DMS153 (cell line): ENCODE data around the gene RNF7.
A peak's percentile ranks its signal among the peaks of the same experiment; 100 is the strongest.
"Not testable (repeated sequence)": the region's sequence is repeated elsewhere in the genome, so short reads cannot be mapped to it uniquely, and the experiment has no call there.

Experiments used
- DNase-seq: peaks from one replicate; lab custom pipeline; 2025; lab: John Stamatoyannopoulos, UW

The RNF7 gene

DNA sequence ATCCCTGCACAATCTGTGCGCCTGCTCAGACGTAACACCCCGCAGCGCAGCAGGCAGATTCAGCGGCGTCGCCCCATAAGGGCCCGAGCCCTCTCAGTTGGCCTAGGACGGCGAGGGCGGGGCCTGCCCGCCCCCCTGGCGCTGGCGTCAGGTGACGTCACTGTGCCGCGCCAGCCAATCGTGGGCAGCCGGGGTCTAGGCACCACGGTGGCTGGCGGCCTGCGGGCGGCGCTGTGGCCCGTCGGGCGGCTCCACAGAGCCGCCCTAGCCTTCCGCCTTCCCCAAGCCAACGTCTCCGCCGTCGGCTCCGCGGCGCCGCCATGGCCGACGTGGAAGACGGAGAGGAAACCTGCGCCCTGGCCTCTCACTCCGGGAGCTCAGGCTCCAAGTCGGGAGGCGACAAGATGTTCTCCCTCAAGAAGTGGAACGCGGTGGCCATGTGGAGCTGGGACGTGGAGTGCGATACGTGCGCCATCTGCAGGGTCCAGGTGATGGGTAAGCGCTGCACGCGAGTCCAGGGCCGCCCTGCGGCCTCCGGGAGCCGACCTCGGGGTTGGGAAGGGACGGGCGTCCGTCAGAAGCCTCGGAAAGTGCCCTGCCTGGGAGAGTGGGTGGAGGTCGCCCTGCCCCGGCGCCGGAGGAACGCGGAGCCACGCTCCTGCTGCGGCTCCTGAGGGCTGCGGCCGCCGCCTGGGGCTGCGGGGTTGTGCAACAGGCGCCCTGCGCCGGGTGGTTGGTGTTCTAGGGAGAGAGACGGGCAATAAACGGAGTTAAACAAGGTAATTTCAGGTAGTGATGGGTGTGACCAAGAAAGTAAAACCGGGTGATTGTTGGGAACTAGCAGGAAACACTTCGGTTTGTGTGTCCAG lies at the start of gene RNF7:
RNF7 (plus strand) TSS at position 277 of the 869 bp plus-strand sequence; CDS start at position 321, 44 bp downstream.
- DNase-seq: peak; percentile 94

DNA sequence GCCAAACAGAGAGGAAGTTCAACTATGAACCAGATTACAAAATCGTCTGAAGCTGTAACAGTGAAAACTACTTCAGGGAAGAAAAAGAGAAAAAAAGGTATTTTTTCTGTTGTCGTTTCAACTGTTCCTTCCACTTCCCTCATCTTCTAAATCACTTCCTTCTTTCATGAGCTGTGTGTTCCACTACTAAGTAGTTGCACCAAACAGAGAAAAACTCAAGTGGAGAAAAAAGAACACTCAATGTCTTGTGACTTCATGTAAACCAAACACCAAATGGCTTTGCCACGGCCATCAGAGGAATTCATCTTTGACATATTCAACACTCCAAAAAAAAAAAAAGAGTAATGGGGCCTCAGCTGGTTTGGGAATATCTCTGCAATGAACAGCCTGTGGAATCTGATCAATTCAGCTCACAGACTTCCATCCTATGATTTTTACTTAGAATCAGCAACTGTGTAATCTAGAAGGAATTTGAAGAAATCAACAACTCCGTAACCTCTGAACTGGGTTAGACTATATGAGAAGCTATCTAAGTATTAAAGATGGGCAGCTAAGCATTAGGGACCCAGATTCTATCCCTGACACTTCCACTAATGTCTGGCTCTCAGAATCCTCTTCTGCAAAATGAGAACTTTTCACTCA lies 47.5 kb upstream of the RNF7 start:
- DNase-seq: no peak

DNA sequence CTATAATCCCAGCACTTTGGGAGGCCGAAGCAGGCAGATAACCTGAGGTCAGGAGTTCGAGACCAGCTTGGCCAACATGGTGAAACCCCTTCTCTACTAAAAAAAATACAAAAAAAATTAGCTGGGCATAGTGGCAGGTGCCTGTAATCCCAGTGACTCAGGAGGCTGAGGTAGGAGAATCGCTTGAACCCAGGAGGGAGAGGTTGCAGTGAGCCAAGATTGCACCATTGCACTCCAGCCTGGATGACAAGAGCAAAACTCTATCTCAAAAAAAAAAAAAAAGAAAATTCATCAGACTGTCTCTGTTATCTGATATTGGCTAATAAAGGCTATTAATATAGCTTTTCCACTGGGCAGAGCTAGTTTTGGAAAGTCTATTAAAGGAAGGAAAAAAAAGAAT lies 46.6 kb upstream of the RNF7 start:
- DNase-seq: not testable (repeated sequence)

DNA sequence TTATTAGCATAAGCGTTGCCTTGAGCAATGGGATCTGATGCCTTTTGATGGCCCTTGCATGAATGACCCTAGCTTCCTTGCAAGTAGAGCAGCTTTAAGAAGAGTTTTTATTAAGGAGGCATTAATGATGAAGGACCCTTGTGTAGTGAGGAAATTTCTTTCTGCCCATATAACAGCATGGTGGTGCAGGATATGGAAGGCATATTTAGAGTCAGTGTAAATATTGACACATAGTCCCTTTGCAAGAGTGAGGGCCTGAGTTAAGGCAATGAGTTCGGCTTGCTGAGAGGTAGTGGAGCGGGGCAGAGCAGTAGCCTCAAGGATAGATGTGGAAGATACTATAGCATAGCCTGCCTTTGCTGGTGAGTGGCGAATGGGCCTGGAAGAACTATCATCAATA lies 45.1 kb upstream of the RNF7 start:
- not testable (repeated sequence) for DNase-seq

DNA sequence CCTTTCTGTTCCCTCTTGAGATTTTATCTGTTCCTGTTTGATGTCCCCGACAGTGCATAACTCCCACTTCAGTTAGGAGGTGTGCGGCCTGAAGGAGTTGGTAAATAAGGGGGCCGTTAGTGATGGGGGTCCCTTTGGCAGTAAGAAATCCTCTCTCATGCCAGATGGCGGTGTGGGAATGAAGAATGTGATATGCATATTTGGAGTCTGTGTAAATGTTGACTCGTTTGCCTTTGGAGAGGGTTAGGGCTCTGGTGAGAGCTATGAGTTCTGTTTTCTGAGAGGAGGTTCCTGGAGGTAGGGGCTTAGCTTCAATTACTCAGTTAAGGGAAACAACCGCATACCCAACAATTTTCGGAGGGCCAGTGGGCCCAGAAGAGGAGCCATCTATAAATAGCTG lies 38.8 kb upstream of the RNF7 start:
- no peak for DNase-seq

DNA sequence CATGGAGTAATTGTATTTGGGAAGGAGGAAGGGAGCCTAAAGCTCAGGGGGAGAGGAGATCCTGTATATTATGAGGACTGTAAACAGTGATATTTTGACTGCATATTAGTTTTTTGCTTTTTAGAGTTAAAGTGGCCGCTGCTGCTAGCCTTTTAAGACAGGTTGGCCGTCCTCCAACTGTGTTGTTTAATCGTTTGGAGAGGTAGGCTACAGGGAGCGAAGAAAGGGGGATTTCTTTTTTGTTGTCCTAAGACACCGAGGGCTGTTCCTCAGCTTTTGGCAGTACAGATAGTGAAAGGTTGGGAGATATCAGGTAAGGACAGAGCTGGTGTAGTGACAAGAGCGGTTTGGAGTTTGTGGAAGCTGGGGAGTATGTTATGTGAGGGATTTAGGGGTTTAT lies 38.2 kb upstream of the RNF7 start:
- no peak for DNase-seq

DNA sequence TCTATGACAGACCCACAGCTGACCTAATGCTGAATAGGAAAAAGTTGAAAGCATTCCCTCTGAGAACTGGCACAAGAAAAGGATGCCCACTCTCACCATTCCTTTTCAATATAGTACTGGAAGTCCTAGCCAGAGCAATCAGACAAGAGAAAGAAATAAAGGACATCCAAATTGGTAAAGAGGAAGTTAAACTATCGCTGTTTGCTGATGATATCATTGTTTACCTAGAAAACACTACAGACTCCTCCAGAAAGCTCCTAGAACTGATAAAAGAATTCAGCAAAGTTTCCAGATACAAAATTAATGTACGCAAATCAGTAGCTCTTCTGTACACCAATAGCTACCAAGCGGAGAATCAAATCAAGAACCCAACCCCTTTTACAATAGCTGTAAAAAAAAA lies 34.7 kb upstream of the RNF7 start:
- not testable (repeated sequence) for DNase-seq

DNA sequence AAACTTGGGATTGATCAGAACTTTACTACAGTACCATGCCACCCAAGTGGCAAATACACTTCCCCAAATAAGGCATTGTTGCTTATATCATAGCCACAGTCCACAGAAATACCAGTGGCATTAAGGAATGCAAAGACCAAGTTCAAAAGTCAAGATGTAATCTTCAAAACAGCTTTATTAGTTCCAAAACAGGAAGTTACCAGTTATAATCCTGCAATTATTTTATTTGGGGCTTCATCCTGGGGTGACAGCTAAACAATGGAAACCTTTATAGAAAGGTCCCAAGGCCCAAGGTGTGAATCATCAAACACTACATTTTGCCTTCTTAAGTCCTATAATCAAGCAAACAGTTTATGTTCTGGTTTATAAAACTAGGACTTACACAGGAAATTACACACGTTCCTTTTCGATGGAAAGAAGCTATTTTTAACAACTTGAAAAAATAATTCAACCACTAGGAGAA lies 30.3 kb upstream of the RNF7 start:
- no peak for DNase-seq

DNA sequence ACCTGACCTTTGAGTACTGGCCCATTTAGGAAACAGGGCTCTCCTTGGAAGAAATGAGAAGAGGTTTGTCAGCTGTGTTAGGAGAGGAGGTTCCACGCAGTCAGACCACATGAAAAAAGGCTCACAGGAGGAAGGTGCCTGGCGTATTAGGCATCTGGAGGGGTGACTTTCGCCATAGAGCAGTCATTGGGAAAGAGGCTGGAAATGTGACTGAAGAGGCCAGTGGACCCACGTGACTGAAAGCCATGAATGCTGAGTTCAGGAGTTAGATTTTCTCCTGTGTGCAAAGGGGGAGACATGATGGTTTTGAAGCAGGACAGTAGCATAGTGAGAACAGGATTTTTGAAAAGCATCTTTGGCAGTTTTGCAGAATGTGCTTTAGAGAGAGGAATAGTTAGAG lies 29.7 kb upstream of the RNF7 start:
- DNase-seq: no peak

DNA sequence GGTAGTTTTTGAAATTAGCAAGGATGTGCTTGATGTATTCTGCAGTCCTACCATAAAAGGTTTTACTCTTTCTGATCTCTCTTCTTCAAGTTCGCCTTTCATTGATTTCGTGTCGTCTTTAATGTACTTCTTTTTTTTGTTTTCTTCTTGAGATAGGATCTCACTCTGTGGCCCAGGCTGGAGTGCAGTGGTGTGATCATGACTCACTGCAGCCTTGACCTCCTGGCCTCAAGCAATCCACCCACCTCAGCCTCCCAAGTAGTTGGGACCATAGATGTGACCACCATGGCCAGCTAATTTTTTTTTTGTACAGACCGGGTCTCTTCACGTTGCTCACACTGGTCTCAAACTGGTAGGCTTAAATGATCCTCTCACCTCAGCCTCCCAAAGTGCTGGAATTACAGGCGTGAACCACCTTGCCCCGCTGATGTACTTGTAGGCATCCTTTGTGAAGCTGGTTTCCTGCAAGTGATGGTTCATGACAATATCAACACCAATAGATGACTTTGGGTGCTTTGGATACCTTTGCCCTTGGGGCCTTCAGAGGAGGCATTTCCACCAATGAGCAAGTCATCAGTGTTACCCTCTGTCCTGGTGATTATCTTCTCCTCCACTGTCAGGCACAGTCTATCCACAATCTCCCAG lies 28.9 kb upstream of the RNF7 start:
- DNase-seq: no peak

DNA sequence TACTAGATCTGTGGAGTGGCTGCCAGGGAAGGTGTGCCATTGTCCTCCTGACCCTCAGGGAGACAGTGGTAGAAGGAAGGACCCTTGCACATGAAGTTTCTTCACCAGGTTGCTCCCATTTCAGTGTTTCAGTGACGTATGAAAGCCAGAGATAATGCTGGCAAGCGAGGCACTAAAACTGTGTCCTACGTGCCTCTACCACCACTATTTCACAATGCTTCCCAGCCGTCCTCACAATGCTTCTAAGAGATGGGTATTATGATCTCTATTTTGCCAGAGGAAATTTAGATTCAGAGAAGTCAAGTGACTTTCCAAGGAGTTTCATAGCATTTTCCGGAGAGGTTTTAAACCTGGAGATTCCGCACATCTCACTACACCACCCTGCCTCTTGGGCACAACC lies 28.0 kb upstream of the RNF7 start:
- no peak for DNase-seq

DNA sequence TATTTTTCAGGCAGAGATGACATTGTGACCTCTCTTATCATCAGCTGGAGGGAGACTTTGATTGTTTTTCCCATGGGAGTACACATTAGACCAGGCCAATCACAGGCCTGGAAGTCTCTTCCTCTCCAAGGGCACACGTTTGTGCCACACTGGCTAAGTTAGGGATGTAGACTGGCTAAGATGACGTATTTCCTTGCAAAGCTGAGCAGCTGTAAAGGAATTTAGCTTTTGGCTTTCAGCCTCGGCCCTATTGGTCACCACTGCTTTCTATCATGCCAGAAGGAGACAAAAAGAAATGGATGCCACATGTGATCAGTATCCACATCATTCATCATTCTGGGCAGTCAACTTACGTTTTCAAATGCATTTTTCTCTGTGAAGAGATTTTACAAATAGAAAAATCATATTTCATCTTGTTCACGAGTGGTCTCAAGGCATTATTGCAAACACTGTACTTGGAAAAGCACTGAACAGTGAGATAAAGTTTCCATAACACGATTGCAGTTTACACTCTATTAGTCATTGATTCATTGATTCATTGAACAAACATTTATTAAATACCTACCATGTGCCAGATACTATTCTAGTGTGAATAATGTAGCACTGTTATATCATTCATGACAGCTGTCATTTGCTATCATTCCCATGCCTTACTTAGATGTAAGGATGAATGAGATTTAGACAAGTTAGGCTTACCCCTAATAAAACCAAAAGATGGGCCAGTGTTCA lies 27.0 kb upstream of the RNF7 start:
- no peak for DNase-seq

DNA sequence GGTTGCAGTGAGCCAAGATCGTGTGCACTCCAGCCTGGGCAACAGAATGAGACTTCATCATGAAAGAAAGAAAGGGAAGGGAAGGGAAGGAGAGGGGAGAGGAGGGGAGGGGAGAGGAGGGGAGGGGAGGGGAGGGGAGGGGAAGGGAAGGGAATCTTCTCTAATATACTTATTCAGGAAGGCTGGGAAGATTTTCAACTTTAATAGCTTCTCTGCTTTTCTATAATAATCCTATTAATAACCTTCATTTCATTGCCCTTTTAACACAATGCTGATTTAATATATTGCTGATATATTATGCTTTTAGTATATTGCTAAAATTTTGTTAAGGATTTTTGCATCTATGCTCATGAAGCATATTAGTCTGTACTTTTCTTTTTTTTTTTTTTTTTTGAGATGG lies 23.4 kb upstream of the RNF7 start:
- no peak for DNase-seq

DNA sequence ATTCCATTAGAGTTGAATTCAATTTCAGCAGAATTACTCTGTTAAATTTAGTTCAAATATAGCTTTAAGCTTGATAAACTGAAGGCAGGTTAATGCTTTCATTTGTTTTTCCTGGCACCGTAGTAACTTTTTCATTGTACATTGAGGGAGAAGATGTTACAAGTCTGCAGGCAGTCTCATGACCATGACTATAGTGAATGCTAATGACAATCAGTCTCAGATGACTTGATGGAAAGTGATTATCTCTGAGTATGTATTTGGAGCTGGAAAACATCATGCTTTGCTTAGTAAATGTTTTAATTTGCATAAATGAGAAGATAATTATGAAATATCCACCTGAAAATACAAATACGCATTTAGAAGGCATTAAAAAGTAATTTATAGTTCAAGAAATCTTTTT lies 16.0 kb upstream of the RNF7 start:
- no peak for DNase-seq

DNA sequence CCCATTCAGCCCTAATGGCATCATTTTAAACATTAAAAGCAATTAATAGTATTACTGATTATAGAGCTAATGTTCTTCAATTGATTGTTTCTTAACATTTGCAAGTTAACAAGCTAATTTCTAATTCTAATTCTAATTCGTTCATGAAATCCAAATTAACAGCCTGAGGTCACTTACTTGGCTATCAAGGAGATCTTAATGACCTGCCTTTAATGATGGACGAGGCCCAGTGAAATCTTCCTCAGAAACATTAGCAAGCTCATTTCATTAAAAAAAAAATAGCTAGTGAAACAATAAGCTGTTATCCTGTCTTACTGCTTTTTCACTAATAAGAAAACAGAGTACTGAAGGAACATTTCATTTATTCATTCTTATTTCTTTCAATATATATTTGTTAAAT lies 15.4 kb upstream of the RNF7 start:
- DNase-seq: no peak

DNA sequence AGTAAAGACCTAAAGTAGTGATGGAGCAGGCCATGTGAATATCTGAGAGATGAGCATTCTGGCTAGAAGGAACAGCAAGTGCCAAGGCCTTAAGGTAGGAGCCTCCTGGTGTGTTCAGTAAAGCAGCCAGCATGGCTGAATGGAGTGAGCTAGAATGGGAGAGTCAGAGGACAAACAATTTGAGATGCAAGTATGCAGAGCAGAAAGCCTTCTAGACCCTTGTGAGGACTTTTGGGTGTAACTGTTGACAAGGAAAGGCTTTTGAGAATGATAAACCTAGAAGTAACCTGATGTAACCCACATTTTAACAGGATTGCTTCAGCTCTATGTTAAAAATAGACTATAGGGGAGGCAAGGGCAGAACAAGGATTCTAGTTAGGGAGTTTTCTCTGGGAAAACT lies 14.8 kb upstream of the RNF7 start:
- no peak for DNase-seq

DNA sequence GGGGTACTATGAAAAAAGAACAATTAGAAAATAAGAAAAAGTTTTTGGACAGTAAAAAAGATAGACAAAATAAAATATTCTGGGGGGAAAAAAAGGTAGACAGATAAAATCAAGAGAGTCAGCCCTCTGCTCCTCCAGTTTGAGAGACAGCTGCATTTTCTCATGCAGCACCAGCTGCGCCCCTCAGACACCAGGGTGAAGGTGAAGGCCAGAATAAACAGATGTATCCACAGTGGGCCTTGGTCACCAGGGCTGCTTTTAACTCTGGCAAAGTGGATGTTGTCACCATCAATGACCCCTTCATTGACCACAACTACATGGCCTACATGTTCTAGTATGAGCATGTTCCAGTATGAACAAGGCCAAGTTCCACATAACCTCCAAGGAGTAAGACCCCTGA lies 13.9 kb upstream of the RNF7 start:
- no peak for DNase-seq

DNA sequence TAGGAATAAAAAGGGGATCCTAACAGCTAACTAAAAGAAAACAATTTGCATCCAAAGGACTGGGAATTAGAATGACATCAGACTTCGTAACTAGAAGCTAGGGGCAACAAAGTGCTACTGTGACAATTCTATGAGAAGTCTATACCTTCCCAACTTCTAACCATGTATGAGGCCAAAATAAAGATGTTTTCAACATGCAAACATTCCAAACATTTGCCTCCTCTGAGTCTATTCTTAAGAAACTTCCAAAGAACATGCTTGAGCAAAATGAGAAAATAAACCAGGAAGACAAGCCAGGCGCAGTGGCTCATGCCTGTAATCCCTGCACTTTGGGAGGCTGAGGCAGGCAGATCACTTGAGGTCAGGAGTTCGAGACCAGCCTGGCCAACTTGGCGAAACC lies 13.1 kb upstream of the RNF7 start:
- no peak for DNase-seq

DNA sequence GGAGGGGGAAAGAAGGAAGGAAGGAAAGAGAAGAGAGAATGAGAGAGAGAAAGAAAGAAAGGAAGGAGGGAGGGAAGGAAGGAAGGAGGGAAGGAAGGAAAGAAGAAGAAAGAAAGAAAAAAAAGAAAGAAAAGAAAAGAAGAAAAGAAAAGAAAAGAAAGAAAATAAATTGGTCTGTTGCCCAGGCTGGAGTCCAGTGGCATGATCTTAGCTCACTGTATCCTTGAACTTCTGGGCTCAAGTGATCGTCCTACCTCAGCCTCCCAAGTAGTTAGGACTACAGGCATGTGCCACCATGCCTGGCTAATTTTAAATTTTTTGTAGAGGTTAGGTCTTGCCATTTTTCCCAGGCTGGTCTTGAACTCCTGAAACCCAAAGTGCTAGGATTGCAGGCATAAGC lies 11.6 kb upstream of the RNF7 start:
- DNase-seq: no peak

DNA sequence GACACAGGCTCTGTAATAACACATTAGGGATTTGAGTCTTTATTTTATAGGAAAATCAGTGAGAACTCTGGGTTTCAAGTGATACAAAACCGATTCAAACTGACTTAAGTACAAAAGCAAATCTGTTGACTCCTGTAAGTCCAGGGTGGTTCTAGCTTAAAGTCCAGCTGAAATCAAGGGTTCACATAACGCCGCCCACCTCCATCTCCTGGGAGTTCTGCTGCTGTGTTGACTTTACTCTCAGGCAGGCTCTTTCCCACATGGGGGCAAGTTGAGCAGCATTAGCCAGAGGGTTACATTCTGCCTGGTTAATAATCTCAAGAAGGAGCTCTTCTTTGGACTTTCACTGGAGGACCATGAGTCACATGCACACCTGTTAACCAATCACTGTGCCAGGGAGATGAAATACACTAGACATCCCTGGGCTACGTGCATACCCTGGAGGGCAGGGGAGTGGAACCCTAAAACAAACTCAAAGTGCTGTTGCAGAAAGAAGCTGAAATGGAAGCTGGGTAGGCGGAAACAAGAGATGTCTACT lies 9.7 kb upstream of the RNF7 start:
- no peak for DNase-seq

DNA sequence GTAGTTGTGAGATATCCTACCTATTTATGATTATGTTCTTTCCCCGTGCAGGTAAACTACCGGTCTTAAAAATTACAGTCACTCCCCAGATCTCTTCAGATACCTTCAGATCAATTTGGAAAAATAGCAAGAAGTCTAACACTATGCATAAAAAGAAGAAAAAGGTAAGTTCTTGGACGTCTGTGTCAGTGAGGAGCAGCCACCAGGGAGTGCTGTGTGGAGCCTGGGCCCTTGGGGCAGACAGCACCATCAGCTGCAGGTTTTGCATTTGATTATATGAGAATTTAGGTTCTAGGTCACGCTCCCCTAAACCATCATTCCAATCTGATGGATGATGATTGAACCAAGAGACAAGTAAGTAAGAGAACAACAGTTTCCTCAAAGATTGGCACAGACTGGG lies 8.9 kb upstream of the RNF7 start:
- no peak for DNase-seq

DNA sequence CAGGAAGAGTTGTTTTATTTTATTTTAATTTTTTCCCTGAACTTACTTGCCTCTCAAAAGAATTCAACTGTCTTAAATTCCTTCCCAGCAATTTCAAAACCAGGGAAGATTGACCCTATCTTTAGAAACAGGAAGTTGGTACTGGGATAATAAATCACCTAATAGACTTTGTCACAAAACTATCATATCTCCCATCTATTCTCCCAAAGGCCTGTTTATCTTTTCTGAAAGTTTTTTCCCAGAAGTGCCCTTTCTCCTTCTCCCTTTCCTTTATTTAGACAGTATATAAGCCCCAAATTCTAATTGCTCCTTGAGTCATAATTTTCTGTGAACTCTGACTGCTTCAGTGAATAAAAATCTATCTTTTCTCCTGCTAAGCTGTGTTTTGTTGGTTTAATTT lies 2.9 kb upstream of the RNF7 start:
- no peak for DNase-seq
